Astrocyte of the spinal cord (primary cell): Measurements from ENCODE around the gene ARPC2.
A peak's percentile ranks its signal among the peaks of the same experiment; 100 is the strongest.

Experiments
- DNase-seq: peaks from one replicate; pipeline ENCODE4 v3.0.0; 2011; ENCODE audit warnings: low read depth, low spot score
- H3K4me3 ChIP-seq: 2 replicates; pipeline ENCODE4 v1.5.1; 2011; ENCODE audit warnings: low read depth, mild to moderate bottlenecking, low read length, moderate library complexity
- in situ Hi-C: cut with HindIII; loops from 2 replicates; pipeline ENCODE4 v1.10.0; 2017; ENCODE audit warnings: low sequenced_read_pairs
- TF ChIP-seq, protein P1 (sequence below): IDR thresholded peaks from 2 replicates; pipeline ENCODE4 v1.5.1; 2012; ENCODE audit warnings: low read depth, mild to moderate bottlenecking, low read length, inconsistent platforms

Gene ARPC2

DNA sequence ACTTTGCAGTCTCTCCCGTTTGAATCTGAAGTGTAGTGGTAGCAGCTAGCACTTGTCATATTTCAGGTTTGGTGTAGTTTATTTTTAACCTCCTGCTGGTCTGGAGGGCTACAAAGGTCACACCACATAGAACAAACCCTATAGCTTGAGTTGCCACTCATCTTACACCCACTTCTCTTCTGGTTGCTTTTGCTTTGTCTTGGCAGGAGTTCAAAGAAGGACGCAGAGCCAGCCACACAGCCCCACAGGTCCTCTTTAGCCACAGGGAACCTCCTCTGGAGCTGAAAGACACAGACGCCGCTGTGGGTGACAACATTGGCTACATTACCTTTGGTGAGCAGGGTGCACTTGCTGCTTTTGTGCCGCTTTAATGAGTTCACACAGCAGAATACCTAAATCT lies 28.2 kb downstream of the ARPC2 start:
- in situ Hi-C loops, result no loop called here
- no peak overlapping the region for H3K4me3 ChIP-seq
- DNase-seq, result no peak
- TF ChIP-seq, protein P1, sequence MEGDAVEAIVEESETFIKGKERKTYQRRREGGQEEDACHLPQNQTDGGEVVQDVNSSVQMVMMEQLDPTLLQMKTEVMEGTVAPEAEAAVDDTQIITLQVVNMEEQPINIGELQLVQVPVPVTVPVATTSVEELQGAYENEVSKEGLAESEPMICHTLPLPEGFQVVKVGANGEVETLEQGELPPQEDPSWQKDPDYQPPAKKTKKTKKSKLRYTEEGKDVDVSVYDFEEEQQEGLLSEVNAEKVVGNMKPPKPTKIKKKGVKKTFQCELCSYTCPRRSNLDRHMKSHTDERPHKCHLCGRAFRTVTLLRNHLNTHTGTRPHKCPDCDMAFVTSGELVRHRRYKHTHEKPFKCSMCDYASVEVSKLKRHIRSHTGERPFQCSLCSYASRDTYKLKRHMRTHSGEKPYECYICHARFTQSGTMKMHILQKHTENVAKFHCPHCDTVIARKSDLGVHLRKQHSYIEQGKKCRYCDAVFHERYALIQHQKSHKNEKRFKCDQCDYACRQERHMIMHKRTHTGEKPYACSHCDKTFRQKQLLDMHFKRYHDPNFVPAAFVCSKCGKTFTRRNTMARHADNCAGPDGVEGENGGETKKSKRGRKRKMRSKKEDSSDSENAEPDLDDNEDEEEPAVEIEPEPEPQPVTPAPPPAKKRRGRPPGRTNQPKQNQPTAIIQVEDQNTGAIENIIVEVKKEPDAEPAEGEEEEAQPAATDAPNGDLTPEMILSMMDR, result no peak

DNA sequence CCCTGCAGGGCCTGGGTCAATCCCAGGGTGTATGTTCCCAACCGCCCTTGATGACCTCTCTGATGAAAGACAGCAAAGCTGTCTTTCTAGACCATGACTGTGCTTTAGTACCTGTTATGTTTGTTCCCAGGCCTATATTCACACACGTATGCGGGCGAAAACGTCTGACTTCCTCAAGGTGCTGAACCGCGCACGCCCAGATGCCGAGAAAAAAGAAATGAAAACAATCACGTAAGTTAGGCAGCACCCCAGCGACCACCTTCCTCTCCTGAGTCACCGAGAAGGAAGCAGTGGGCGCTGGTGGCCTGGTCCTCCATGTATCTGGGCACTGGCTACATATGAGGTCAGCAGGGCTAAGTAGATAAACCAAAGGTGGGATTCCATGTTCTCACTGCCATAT lies 32.7 kb downstream of the ARPC2 start:
- in situ Hi-C loops, result no loop called here
- no peak for DNase-seq

DNA sequence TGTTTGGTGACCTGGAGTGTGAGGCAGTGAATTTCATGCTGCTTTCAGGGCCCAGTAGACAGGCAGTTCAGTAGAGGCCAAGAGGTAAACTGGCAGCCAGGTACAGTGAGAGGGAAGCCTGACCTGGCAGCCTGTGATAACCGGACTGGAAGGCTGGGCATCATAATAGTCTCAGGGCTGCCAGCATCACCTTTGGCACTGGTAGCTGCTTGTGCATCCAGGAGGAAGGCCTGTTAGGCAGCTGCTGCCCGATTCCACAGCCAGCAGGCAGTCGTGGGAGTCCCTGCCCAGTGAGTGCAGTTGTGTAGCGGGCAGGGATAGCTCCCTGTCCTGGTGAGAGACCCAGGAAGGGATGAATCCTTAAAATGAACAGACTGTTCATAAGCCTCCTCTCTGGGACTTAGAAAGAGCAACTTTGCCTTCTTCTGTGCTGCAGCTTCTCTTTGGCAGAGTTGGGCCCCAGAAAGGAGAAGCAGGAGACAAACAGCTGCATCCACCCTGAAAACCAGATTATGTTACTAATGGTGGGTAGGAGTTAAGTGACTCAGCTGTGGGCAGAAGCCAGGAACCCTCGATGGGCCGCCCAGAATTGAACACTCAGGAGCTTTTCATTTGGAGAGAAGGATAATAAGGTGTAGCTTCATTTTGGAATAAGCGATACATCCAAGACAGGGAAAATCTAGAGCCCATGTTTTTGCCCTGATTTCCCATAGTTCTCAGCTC lies 35.7 kb downstream of the ARPC2 start:
- in situ Hi-C loops, result no loop called here
- peak; percentile 41 for DNase-seq
- TF ChIP-seq, protein P1, result no peak
- H3K4me3 ChIP-seq, result no peak overlapping the region

More for the DNA sequence above, 32.7 kb downstream of the ARPC2 start:
- TF ChIP-seq, protein P1, result no peak
- H3K4me3 ChIP-seq, result no peak overlapping the region

DNA sequence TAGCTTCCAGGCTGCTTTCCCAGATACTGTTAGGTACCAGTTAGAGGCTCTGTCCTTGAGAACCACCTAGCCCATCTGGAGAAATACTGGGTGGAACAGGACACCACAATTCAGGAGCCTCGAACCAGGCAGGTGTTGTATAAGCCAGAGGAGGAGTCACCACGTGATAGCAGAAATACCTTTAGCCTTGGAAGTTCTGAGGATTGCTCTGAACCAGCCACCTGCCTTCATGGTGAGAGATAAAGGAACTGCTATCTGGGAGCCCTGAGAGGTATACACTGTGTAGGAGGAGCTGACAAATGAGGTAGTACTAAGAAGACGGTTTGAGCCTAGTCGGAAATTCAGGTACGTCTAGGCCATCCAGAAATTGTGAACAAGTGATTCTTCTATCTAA lies 36.2 kb downstream of the ARPC2 start:
- in situ Hi-C loops, result no loop called here
- TF ChIP-seq, protein P1, result no peak
- no peak for DNase-seq
- no peak overlapping the region for H3K4me3 ChIP-seq

DNA sequence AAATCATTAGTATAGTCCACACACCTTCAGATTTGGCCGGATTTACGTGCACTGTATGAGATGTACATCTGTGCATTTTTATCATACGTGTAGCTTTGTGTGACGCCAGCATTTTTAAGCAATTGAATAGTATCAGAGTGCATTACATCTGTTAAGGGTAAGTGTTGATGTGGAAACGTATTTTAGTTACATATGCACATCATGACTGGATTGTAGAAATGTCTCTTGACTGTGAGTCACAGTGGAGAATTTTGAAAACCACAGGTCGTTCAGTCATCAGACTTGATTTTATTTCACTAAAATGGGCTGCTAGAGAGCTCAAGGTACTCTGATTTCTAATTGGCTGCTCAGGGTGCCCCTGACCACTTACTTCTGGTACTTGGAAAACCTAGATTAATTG lies 38.5 kb downstream of the ARPC2 start:
- DNase-seq, result peak; percentile 29
- in situ Hi-C loops, result no loop called here

DNA sequence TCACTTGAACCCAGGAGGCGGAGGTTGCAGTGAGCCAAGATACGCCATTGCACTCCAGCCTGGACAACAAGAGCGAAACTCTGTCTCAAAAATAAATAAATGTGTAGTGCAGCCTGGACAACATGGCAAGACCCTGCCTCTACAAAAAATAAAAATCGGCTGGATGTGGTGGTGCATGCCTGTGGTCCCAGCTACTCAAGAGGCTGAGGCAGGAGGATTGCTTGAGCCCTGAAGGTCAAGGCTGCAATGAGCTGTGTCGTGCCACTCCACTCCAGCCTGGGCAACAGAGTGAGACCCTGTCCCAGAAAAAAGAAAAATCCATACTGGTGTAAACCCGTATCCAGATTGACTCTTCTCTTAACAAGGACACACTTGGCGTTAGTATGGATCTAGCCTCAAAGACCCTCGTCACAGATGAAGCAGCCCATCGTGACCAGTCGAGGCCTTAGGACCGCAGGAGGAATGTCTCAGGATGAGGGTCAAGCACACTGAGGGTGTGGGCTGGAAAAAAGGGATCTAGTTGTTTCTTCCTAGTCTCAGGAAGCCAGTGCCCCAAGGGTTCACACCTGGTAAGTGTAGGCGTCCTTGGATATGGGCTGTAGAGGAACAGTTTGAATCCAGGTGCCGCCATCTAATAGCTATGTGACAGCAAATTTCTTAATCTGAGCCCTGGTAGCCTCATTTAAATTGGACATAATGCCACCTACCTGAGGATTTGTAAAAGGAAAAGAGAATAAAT lies 39.8 kb downstream of the ARPC2 start:
- TF ChIP-seq, protein P1, result no peak
- H3K4me3 ChIP-seq, result no peak overlapping the region
- in situ Hi-C loops, result no loop called here
- DNase-seq, result no peak

More for the DNA sequence above, 38.5 kb downstream of the ARPC2 start:
- H3K4me3 ChIP-seq, result no peak overlapping the region
- TF ChIP-seq, protein P1, result no peak
